SH-SY5Y (cell line): ENCODE results near the gene CREBL2.

Source experiments
- GATA2 ChIP-seq: IDR thresholded peaks from 2 replicates; pipeline ENCODE4 v1.6.1; 2011; ENCODE audit warnings: mild to moderate bottlenecking, low read depth, low read length
- GATA3 ChIP-seq: IDR thresholded peaks from 2 replicates; pipeline ENCODE4 v1.6.1; 2011; ENCODE audit warnings: low read depth, mild to moderate bottlenecking, low read length, moderate library complexity

DNA sequence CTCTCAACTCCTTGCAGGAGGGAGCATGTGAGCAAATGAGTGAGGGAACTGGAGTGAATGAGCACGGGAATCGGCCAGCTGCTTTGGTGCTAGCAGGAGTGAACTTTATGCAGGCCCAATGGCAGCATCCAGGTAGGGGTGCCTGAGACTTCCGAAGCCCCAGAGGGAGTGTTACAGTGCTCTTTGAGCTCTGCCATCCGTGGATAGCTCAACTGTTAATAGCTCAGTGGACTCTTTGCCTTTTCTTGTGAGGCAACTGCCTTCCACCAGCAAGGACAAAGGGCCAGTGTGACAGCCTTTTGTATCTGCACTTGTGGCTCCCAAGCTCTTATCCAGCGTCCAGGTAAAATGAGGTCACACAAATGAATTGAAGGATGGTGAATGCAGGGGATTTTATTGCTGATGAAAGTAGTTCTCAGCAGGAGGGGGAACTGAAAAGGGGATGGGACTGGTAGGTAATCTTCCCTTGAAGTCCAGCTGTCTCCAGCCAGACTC, 12.9 kb downstream of the CREBL2 start:
- no peak for TF ChIP-seq GATA3
- TF ChIP-seq GATA2: no peak
